CD4-positive, alpha-beta memory T cell (primary cell): ENCODE measurements around the gene CDC23. TPM values are rescaled to one million over a fixed set of nuclear protein-coding genes. Genes with fewer than 3 reads are reported as not detected.
"Not testable (repeated sequence)": the region's sequence is repeated elsewhere in the genome, so short reads cannot be mapped to it uniquely, and the experiment has no call there.

Source experiments
- CTCF ChIA-PET: fragments of 350-600 bp; sonication (Branson Sonifier 250); formaldehyde crosslinking; loops from one replicate; lab custom pipeline; 2021; ENCODE audit warnings: inconsistent platforms; ENCODE audit not compliant: partially characterized antibody; lab: Charles Lee
- POLR2A ChIA-PET: fragments of 350-600 bp; sonication (Branson Sonifier 250); formaldehyde crosslinking; loops from one replicate; lab custom pipeline; 2021; ENCODE audit not compliant: partially characterized antibody; lab: Charles Lee
- DNase-seq, 5 donors: peaks; one replicate each; pipeline versions ENCODE4 v3.0.0 to v3.0.0-alpha.2; 2020 to 2022; ENCODE audit warnings: mixed read lengths in 1 of 5
- H3K27ac ChIP-seq: one replicate; pipeline ENCODE4 v1.7.0; 2013; ENCODE audit warnings: low read depth, low read length
- H3K27me3 ChIP-seq: 2 replicates; pipeline ENCODE4 v1.7.0; 2013; ENCODE audit warnings: mild to moderate bottlenecking, low read length, moderate library complexity; ENCODE audit not compliant: insufficient read depth
- H3K36me3 ChIP-seq: 2 replicates; pipeline ENCODE4 v1.7.0; 2013; ENCODE audit warnings: mild to moderate bottlenecking, low read length, moderate library complexity; ENCODE audit not compliant: insufficient read depth
- H3K4me1 ChIP-seq: 2 replicates; pipeline ENCODE4 v1.7.0; 2013; ENCODE audit warnings: mild to moderate bottlenecking, low read length, moderate library complexity; ENCODE audit not compliant: insufficient read depth
- H3K4me3 ChIP-seq, 2 donors: one replicate each; pipeline ENCODE4 v1.7.0; 2013; ENCODE audit warnings: low read length in 2 of 2, mild to moderate bottlenecking in 1 of 2
- H3K9me3 ChIP-seq, 2 donors: one replicate each; pipeline ENCODE4 v1.7.0; 2013; ENCODE audit warnings: low read length in 2 of 2, control low read depth in 1 of 2; ENCODE audit not compliant: control insufficient read depth in 1 of 2
- H3K27ac Mint-ChIP-seq, 7 donors: one replicate each; pipeline ENCODE4 v1.8.0; 2020 to 2021; ENCODE audit warnings: mixed read lengths in 7 of 7, mild to moderate bottlenecking in 6 of 7, inconsistent platforms in 3 of 7, moderate library complexity in 3 of 7
- H3K27me3 Mint-ChIP-seq, 2 donors: one replicate each; pipeline ENCODE4 v1.8.0; 2020 to 2021; ENCODE audit warnings: mixed read lengths in 2 of 2
- H3K36me3 Mint-ChIP-seq, 2 donors: one replicate each; pipeline ENCODE4 v1.8.0; 2020 to 2021; ENCODE audit warnings: mixed read lengths in 2 of 2, inconsistent platforms in 1 of 2, mild to moderate bottlenecking in 1 of 2
- H3K4me1 Mint-ChIP-seq, 4 donors: one replicate each; pipeline ENCODE4 v1.8.0; 2020 to 2021; ENCODE audit warnings: mixed read lengths in 4 of 4, mild to moderate bottlenecking in 1 of 4
- H3K4me3 Mint-ChIP-seq, 8 donors: one replicate each; pipeline ENCODE4 v1.8.0; 2020 to 2021; ENCODE audit warnings: mixed read lengths in 8 of 8, mild to moderate bottlenecking in 7 of 8, moderate library complexity in 6 of 8, inconsistent platforms in 3 of 8
- H3K9me3 Mint-ChIP-seq, 8 donors: one replicate each; pipeline ENCODE4 v1.8.0; 2020 to 2021; ENCODE audit warnings: mixed read lengths in 8 of 8, mild to moderate bottlenecking in 5 of 8, inconsistent platforms in 3 of 8, moderate library complexity in 1 of 8
- intact Hi-C: fragments of 100-400 bp; cut with micrococcal nuclease; formaldehyde crosslinking; loops from one replicate; pipeline ENCODE4 v1.15.1; 2023
- polyA plus RNA-seq, 2 donors: library from polyadenylated mRNA; unstranded; fragments of 300-500 nt; fragmentation: Illumina TruSeq; gene quantifications; one replicate each; pipeline ENCODE4 v1.2.3, GENCODE V29; 2021
- total RNA-seq, 2 experiments: library from RNA; stranded (reverse); gene quantifications; one replicate each; pipeline ENCODE4 v1.2.3, GENCODE V29; 2021

The CDC23 gene
- total and polyA plus RNA-seq, 4 experiments from 2014 or later = 25.5 to 32.5 (median 29.1) TPM

- Mint-ChIP-seq H3K9me3 (no peaks in the 10 kb centered on the region), H3K4me3 (no peak overlapping the region), H3K27ac (no peak overlapping the region), H3K27me3 (no peaks in the 10 kb centered on the region), H3K36me3 (peaks cover 79 to 82% of the 10 kb centered on the region in 2 donors), H3K4me1 (peaks cover 2 to 13% (median 7%) of the 10 kb centered on the region in 4 donors)
- intact Hi-C loops = no loop called here
- no peaks in the 10 kb centered on the region for H3K9me3 ChIP-seq
- H3K27ac ChIP-seq = no peak overlapping the region
- no peak for DNase-seq
- POLR2A ChIA-PET = interaction anchor here (1.3 kb wide), 1 partner anchor 8 kb away, joined by 4 read pairs; the partner anchor contains the start of genes BRD8 and KIF20A
- no peaks in the 10 kb centered on the region for H3K27me3 ChIP-seq
- peaks cover 5% of the 10 kb centered on the region for H3K4me1 ChIP-seq
- peaks cover 70% of the 10 kb centered on the region for H3K36me3 ChIP-seq
- no peak overlapping the region for H3K4me3 ChIP-seq
- CTCF ChIA-PET = no interaction called here
These were observed 42.8 kb downstream of the CDC23 start for GRCh38 chr5:138170299-138170698.

GRCh38 chr5:138169124-138169523, 44.0 kb downstream of the CDC23 start:
- no peak overlapping the region for H3K4me3 Mint-ChIP-seq
- CTCF ChIA-PET = no interaction called here
- intact Hi-C loops = no loop called here
- peaks cover 81% of the 10 kb centered on the region for H3K36me3 ChIP-seq
- H3K4me3 ChIP-seq = no peak overlapping the region
- H3K36me3 Mint-ChIP-seq = peaks cover 84 to 89% of the 10 kb centered on the region in 2 donors
- H3K27me3 ChIP-seq = no peaks in the 10 kb centered on the region
- no peak overlapping the region for H3K27ac Mint-ChIP-seq
- peaks cover 5% of the 10 kb centered on the region for H3K4me1 ChIP-seq
- no peaks in the 10 kb centered on the region for H3K9me3 ChIP-seq
- POLR2A ChIA-PET = interaction anchor here (1.3 kb wide), 1 partner anchor 10 kb away, joined by 4 read pairs; the partner anchor contains the start of genes BRD8 and KIF20A
- H3K27me3 Mint-ChIP-seq = no peaks in the 10 kb centered on the region
- peaks cover 0 to 9% (median 5%) of the 10 kb centered on the region in 4 donors for H3K4me1 Mint-ChIP-seq
- no peaks in the 10 kb centered on the region for H3K9me3 Mint-ChIP-seq
- DNase-seq = no peak
- H3K27ac ChIP-seq = no peak overlapping the region

DNA sequence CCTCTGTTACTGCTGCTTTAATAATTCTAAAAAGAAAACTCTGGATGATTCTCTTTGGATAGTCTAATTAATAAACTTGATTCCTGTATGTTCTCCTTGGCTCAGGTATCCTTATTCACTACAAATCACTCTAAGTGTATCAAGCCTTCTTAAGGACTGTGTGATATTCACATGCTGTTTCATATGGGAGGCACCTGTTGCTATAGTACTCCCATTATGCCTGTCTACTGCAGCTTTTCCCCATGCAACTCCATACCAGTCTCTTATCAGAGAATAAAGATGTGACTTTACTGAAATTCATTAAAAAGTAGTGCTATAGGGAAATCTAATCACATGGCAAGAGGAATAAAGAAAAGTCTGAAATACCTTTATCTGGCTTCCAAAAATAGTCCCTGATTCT, 49.4 kb downstream of the CDC23 start:
- no peak overlapping the region for H3K27ac ChIP-seq
- peak overlapping the region in 1 of 7 donors; percentile 55 for H3K27ac Mint-ChIP-seq
- ChIA-PET POLR2A (no interaction called here), CTCF (no interaction called here)
- no peaks in the 10 kb centered on the region for H3K27me3 Mint-ChIP-seq
- intact Hi-C loops = no loop called here
- H3K4me1 Mint-ChIP-seq = peaks cover 0 to 1% (median 0%) of the 10 kb centered on the region in 4 donors
- peaks cover 86 to 95% of the 10 kb centered on the region in 2 donors for H3K36me3 Mint-ChIP-seq
- H3K9me3 Mint-ChIP-seq = no peaks in the 10 kb centered on the region
- peaks cover 96% of the 10 kb centered on the region for H3K36me3 ChIP-seq
- H3K9me3 ChIP-seq = no peaks in the 10 kb centered on the region
- no peak overlapping the region for H3K4me3 Mint-ChIP-seq
- no peak overlapping the region for H3K4me3 ChIP-seq
- no peaks in the 10 kb centered on the region for H3K27me3 ChIP-seq
- no peaks in the 10 kb centered on the region for H3K4me1 ChIP-seq
- DNase-seq = no peak

DNA sequence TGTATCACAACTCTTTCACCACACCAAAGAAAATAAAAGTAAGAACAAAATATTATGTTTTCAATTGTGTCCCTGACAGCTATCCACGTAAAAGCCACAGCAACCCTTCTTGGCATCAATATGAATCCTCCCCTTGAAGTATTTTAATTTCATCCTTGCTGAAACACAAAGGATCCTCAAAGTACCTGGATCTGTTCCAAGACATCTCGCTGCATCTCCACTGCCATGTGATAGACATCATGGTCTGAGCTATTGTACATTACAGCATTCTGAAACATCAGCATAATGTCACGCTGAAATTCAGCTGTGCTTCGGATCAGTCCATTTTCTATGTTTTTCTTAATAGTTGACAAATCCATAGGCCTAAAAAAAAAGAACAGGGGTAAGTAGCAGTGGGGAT, 52.4 kb downstream of the CDC23 start:
- H3K27ac ChIP-seq = no peak overlapping the region
- no peaks in the 10 kb centered on the region for H3K9me3 Mint-ChIP-seq
- no peaks in the 10 kb centered on the region for H3K4me1 ChIP-seq
- H3K36me3 ChIP-seq = peaks cover 84% of the 10 kb centered on the region
- H3K27ac Mint-ChIP-seq = no peak overlapping the region
- H3K36me3 Mint-ChIP-seq = peaks cover 78 to 90% of the 10 kb centered on the region in 2 donors
- H3K4me3 Mint-ChIP-seq = no peak overlapping the region
- ChIA-PET CTCF (no interaction called here), POLR2A (no interaction called here)
- H3K9me3 ChIP-seq = no peaks in the 10 kb centered on the region
- no peak overlapping the region for H3K4me3 ChIP-seq
- no peaks in the 10 kb centered on the region for H3K27me3 Mint-ChIP-seq
- DNase-seq = no peak
- H3K27me3 ChIP-seq = no peaks in the 10 kb centered on the region
- H3K4me1 Mint-ChIP-seq = peaks cover 0 to 1% (median 0%) of the 10 kb centered on the region in 4 donors
- intact Hi-C loops = no loop called here

- no peak for DNase-seq
- Histone ChIP-seq H3K4me1 (no peaks in the 10 kb centered on the region), H3K36me3 (peaks cover 74% of the 10 kb centered on the region), H3K27ac (no peak overlapping the region), H3K4me3 (no peak overlapping the region), H3K9me3 (no peaks in the 10 kb centered on the region), H3K27me3 (no peaks in the 10 kb centered on the region)
- intact Hi-C loops = no loop called here
- peak overlapping the region in 1 of 7 donors; percentile 27 for H3K27ac Mint-ChIP-seq
- CTCF ChIA-PET = no interaction called here
- no peaks in the 10 kb centered on the region for H3K27me3 Mint-ChIP-seq
- peaks cover 0 to 1% (median 0%) of the 10 kb centered on the region in 4 donors for H3K4me1 Mint-ChIP-seq
- H3K4me3 Mint-ChIP-seq = no peak overlapping the region
- H3K9me3 Mint-ChIP-seq = no peaks in the 10 kb centered on the region
- POLR2A ChIA-PET = no interaction called here
- H3K36me3 Mint-ChIP-seq = peaks cover 70 to 80% of the 10 kb centered on the region in 2 donors
These were observed 53.5 kb downstream of the CDC23 start for GRCh38 chr5:138159666-138160065.

- ChIA-PET CTCF (interaction anchor here (0.6 kb wide), 1 partner anchor 11 kb away, joined by 3 read pairs; no protein-coding TSS in a partner anchor), POLR2A (no interaction called here)
- intact Hi-C loops = no loop called here
- Histone ChIP-seq H3K27ac (no peak overlapping the region), H3K27me3 (no peaks in the 10 kb centered on the region), H3K36me3 (peaks cover 53% of the 10 kb centered on the region), H3K4me3 (no peak overlapping the region), H3K4me1 (no peaks in the 10 kb centered on the region), H3K9me3 (no peaks in the 10 kb centered on the region)
- no peak for DNase-seq
- Mint-ChIP-seq H3K27me3 (no peaks in the 10 kb centered on the region), H3K27ac (no peak overlapping the region), H3K4me3 (no peak overlapping the region), H3K9me3 (no peaks in the 10 kb centered on the region), H3K4me1 (no peaks in the 10 kb centered on the region), H3K36me3 (peaks cover 50 to 59% of the 10 kb centered on the region in 2 donors)
These were observed 55.5 kb downstream of the CDC23 start for GRCh38 chr5:138157626-138158025.

DNA sequence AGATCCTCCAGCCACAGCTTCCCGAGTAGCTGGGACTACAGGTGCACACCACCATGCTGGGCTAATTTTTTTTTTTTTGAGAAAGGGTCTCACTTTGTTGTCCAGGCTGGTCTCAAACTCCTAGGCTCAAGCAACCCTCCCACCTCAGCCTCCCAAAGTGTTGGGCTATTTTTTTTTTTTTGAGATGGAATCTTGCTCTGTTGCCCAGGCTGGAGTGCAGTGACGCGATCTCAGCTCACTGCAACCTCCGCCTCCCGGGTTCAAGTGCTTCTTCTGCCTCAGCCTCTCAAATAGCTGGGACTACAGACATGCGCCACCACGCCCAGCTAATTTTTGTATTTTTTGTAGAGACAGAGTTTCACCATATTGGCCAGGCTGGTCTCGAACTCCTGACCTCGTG, 57.1 kb downstream of the CDC23 start:
- H3K4me3 Mint-ChIP-seq, H3K27ac ChIP-seq, intact Hi-C loops, H3K9me3 Mint-ChIP-seq, H3K4me1 ChIP-seq, H3K4me3 ChIP-seq, H3K4me1 Mint-ChIP-seq, DNase-seq, H3K9me3 ChIP-seq, H3K27me3 Mint-ChIP-seq, POLR2A ChIA-PET, H3K27ac Mint-ChIP-seq, H3K27me3 ChIP-seq: not testable (repeated sequence)
- H3K36me3 ChIP-seq = peaks cover 39% of the 10 kb centered on the region
- peaks cover 40 to 45% of the 10 kb centered on the region in 2 donors for H3K36me3 Mint-ChIP-seq
- CTCF ChIA-PET = interaction anchor here (1.5 kb wide), 1 partner anchor 377 kb away, joined by 4 read pairs; no protein-coding TSS in a partner anchor
